H1 (cell line): ENCODE data around the gene JAM2. TPM values are rescaled to one million over a fixed set of nuclear protein-coding genes. Genes with fewer than 3 reads are reported as not detected.

Experiments
- RAD21 ChIP-seq, 2 experiments: IDR thresholded peaks in 1 of 2; conservative IDR thresholded peaks in 1 of 2; 2 replicates each; pipeline ENCODE4 v1.6.1; 2011; ENCODE audit warnings: low read depth in 2 of 2, low read length in 2 of 2, improper control_type of control experiment in 1 of 2, inconsistent platforms in 1 of 2, mild to moderate bottlenecking in 1 of 2, moderate library complexity in 1 of 2
- polyA plus RNA-seq, 7 experiments: library from polyadenylated mRNA; depleted of rRNA in 3 of 7; stranded (reverse) in 5 of 7; unstranded in 2 of 7; fragments of >200 nt in 5 of 7; fragments of 200-250 nt in 2 of 7; gene quantifications; 1 replicate in 5 of 7; 2 replicates in 1 of 7; 4 replicates in 1 of 7; pipeline versions ENCODE4 v1.2.1 to v1.2.3, GENCODE V29; 2011 to 2013; ENCODE audit warnings: missing spikeins in 2 of 7, mixed read lengths in 2 of 7
- total RNA-seq: library from RNA; stranded (reverse); fragmentation: NEBNext Ultra II Directional; extraction: Animal tissue kit (Norgen Biotek cat#: 25700); gene quantifications from 2 replicates; pipeline ENCODE4 v1.2.1, GENCODE V29; 2021

Gene JAM2
- total and polyA plus RNA-seq, 2 of the 8 experiments (the other 6 are each of a cell fraction or from before 2014, with no cell fraction given) = 4.9 to 9.5 TPM

DNA sequence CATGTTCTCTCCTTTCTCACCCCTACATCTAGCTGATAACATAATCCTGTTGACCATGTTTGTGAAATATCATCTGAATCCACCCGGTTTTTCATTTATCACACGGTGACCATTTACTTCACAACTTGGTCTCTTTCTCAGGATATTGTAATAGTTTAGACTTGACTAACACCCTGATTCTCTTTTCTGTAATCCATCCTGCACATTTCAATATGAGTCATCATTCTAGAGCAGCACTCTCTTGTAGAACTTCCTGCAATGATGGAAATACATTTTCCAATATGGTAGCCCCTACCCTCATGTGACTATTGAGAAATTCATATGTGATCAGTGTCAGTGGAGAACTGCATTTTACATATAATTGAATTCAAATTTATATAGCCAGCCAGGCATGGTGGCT is 2.3 kb upstream of the JAM2 start (continued):
- no peak for TF ChIP-seq RAD21 (IDR thresholded peaks at IDR 0.05 in 1 of 2, conservative IDR thresholded peaks at IDR 0.05 in 1 of 2; ENCODE audit: low read depth in 2 of 2, low read length in 2 of 2)
- TF ChIP-seq, all 59 proteins: peak for 0
